ENCODE measurements around the gene TOMM70. TPM values are rescaled to one million over a fixed set of nuclear protein-coding genes. Genes with fewer than 3 reads are reported as not detected.
"Not testable (repeated sequence)": the region's sequence is repeated elsewhere in the genome, so short reads cannot be mapped to it uniquely, and the experiment has no call there.

Gene TOMM70
- total and polyA plus RNA-seq, 11 donors, result 25.9 to 67.0 (median 56.2) TPM

DNA sequence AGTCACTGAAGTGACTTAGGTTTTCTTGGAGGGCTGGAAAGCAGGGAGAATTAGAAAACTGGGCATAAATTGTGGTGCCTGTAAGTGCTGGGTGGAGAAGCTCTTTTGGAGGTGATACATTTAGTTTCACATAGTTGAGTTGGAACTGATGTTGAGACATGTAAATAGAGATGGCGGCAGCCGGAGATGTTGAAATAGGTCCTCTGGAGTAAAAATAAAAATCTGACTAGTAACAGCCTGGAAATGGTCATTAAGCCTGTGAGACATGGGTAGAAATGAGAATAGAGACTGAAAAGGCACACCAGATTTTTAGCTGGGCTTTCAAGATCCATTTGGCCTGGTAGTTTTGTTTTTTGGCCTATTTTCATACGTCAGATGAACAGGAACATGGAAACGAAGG lies 69.2 kb downstream of the TOMM70 start:
- DNase-seq (no peak), ATAC-seq (no peak)
- Histone ChIP-seq H3K27me3 (no peaks in the 10 kb centered on the region), H3K36me3 (peaks cover 0 to 10% (median under 1%) of the 10 kb centered on the region in 9 donors), H3K27ac (no peak overlapping the region), H3K9me3 (peaks cover 0 to 4% (median 0%) of the 10 kb centered on the region in 12 donors), H3K4me3 (no peak overlapping the region), H3K4me1 (peaks cover 0 to 20% (median 8%) of the 10 kb centered on the region in 12 donors)
- TF ChIP-seq POLR2A (IDR thresholded peaks at IDR 0.05), result no peak
- TF ChIP-seq, protein P1, sequence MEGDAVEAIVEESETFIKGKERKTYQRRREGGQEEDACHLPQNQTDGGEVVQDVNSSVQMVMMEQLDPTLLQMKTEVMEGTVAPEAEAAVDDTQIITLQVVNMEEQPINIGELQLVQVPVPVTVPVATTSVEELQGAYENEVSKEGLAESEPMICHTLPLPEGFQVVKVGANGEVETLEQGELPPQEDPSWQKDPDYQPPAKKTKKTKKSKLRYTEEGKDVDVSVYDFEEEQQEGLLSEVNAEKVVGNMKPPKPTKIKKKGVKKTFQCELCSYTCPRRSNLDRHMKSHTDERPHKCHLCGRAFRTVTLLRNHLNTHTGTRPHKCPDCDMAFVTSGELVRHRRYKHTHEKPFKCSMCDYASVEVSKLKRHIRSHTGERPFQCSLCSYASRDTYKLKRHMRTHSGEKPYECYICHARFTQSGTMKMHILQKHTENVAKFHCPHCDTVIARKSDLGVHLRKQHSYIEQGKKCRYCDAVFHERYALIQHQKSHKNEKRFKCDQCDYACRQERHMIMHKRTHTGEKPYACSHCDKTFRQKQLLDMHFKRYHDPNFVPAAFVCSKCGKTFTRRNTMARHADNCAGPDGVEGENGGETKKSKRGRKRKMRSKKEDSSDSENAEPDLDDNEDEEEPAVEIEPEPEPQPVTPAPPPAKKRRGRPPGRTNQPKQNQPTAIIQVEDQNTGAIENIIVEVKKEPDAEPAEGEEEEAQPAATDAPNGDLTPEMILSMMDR (IDR thresholded peaks at IDR 0.05), result no peak
- WGBS, 4 donors, result 93 to 96% (median 94%) methylated on average over 4 of the region's 4 CpGs
- intact Hi-C loops (cut with DNase I), result loop anchor here in 2 of 10 donors (10.0 kb wide), 2 partner anchors 53 to 73 kb away; partner anchors contain the start of genes LNP1 (in 1 of the 2) and TOMM70 (in 1 of the 2)

DNA sequence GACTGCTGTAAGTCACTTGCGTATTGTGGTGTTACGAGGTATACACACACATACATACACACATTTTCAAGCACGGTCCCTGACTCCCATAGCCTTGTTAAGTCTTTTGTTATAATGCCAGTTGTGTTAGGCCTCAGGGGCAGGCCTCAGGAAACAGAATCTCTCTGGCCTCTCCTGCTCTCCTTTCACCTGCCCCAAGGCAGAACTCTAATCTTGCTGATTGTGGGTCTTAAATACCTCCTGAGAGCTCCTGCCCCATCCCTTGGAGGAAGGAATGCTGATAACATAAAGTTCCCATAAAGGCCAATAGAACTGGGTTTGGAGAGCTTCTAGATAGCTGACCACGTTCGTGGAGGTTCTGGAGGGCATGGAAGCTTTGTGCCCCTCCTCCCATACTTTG lies 70.2 kb downstream of the TOMM70 start:
- intact Hi-C loops (cut with DNase I), result loop anchor here in 2 of 10 donors (10.0 kb wide), 2 partner anchors 54 to 74 kb away; partner anchors contain the start of genes LNP1 (in 1 of the 2) and TOMM70 (in 1 of the 2)

DNA sequence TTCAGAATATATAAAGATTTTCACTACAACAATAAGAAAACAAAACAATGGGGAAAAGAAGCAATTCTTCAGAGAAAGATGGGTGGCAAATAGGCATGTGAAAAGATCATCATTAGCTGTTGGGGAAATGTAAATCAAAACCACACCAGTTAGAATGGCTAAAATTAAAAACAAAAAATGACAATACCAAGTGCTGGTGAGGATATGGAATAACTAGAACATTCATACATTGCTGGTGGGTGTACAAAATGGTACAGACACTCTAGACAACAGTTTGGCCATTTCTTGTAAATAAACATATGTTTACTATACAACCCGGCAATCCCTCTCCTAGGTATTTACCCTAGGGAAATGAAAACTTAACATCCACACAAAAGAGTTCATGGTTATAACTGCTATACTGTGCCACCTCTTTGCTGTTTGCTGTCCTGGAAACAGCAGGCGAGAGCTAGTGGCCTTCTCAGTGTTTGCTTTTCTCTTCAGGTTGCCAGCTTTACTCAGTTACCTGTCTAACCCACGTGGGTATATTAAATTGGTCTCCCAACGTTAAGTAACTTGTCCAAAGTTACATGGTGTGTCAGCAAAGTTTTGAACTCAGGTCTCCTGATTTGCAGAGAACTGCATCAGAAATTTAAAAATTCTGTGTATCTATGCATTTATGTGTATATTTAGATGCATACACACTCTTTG lies 70.9 kb downstream of the TOMM70 start:
- Histone ChIP-seq H3K27ac (no peak overlapping the region), H3K4me3 (no peak overlapping the region), H3K36me3 (peaks cover 0 to 26% (median 10%) of the 10 kb centered on the region in 9 donors), H3K4me1 (peaks cover 0 to 10% (median 0%) of the 10 kb centered on the region in 12 donors), H3K27me3 (no peaks in the 10 kb centered on the region), H3K9me3 (peaks cover 0 to 4% (median 0%) of the 10 kb centered on the region in 12 donors)
- 87 to 94% (median 88%) methylated on average over 4 of the region's 4 CpGs for WGBS, 4 donors
- ATAC-seq, result no peak
- TF ChIP-seq, protein P1 (IDR thresholded peaks at IDR 0.05), result no peak
- no peak for TF ChIP-seq POLR2A (IDR thresholded peaks at IDR 0.05)
- intact Hi-C loops (cut with DNase I), result loop anchor here in 2 of 10 donors (10.0 kb wide), 2 partner anchors 55 to 75 kb away; partner anchors contain the start of genes LNP1 (in 1 of the 2) and TOMM70 (in 1 of the 2)
- DNase-seq, result no peak

More for the DNA sequence above, 70.2 kb downstream of the TOMM70 start:
- Histone ChIP-seq H3K4me3 (no peak overlapping the region), H3K36me3 (peaks cover 0 to 19% (median 5%) of the 10 kb centered on the region in 9 donors), H3K27ac (no peak overlapping the region), H3K4me1 (peaks cover 0 to 17% (median 5%) of the 10 kb centered on the region in 12 donors), H3K27me3 (no peaks in the 10 kb centered on the region), H3K9me3 (peaks cover 0 to 4% (median 0%) of the 10 kb centered on the region in 12 donors)
- WGBS, 4 donors, result 86 to 96% (median 89%) methylated on average over 5 of the region's 5 CpGs
- DNase-seq (no peak), ATAC-seq (no peak)
- no peak for TF ChIP-seq POLR2A (IDR thresholded peaks at IDR 0.05)
- TF ChIP-seq, protein P1 (IDR thresholded peaks at IDR 0.05), result no peak

DNA sequence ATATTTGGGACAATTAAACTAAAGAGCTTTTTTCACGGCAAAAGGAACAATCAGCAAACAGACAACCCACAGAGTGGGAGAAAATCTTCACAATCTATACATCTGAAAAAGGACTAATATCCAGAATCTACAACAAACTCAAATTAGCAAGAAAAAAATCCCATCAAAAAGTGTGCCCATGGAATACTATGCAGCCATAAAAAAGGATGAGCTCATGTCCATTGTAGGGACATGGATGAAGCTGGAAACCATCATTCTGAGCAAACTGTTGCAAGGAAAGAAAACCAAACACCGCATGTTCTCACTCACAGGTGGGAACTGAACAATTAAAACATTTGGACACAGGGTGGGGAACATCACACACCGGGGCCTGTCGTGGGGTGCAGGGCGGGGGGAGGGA lies 73.5 kb downstream of the TOMM70 start:
- ATAC-seq; H3K9me3 ChIP-seq; H3K27ac ChIP-seq; H3K4me3 ChIP-seq; H3K27me3 ChIP-seq; intact Hi-C loops (cut with DNase I); H3K4me1 ChIP-seq; DNase-seq: not testable (repeated sequence)
- peaks cover 0 to 52% (median 35%) of the 10 kb centered on the region in 9 donors for H3K36me3 ChIP-seq
- WGBS, 4 donors, result 96 to 98% (median 98%) methylated on average over 5 of the region's 5 CpGs
